Effector CD8-positive, alpha-beta T cell (primary cell): ENCODE measurements around the gene PHACTR2.
"Not testable (repeated sequence)": the region's sequence is repeated elsewhere in the genome, so short reads cannot be mapped to it uniquely, and the experiment has no call there.

Source experiments
- DNase-seq: peaks from one replicate; lab custom pipeline; 2025; lab: John Stamatoyannopoulos, UW

The PHACTR2 gene

DNA sequence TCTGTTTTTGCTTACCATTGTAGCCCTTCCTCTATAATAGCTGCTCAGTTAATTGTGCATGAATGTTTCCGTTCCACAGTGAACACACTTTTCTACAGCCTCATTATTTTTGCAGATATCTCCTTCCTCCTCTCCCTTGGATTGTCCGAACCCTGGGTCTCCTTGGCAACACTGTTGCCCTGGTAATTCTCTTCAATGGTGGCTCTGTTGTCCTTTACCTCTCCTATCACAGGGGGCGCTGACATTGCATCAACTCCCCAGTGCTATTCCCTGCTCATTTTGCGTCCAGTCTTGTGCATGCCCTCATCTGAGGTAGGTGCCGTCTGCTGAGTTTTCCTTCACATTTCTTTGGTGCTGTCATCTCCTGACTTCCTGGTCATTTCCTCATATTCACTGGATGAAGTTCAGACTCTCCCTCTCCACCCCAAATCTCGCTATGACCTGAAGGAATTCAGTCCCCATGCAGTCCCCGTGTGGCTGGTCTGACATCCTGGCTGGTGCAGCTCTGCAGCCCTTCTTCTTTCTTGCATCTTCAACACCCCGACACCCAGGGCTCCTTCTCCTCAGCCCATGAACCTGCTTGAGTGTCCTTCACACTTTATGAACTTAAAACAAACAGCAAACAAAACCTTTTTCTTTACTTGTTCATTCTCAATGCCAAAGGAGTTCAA, 21.1 kb downstream of the PHACTR2 start:
- no peak for DNase-seq

DNA sequence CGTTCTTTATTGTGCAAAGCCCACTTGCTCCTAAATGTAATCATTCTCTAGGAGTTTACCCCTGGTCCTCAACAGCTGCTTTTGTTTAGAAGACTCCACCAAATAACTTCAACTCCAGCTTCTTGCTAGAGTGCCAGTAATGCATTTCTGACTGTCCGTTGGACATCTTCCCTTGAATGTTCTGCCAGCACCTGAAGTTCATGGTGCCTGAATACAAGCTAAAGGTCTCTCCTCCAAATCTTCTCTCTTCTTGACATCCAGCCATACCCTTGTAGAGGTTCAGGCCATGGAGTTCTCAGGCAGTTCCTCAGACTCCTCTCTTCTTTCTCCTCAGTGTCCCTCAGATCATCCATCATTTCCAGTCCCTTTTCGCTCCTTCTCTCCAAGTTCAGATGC, 21.7 kb downstream of the PHACTR2 start:
- no peak for DNase-seq

DNA sequence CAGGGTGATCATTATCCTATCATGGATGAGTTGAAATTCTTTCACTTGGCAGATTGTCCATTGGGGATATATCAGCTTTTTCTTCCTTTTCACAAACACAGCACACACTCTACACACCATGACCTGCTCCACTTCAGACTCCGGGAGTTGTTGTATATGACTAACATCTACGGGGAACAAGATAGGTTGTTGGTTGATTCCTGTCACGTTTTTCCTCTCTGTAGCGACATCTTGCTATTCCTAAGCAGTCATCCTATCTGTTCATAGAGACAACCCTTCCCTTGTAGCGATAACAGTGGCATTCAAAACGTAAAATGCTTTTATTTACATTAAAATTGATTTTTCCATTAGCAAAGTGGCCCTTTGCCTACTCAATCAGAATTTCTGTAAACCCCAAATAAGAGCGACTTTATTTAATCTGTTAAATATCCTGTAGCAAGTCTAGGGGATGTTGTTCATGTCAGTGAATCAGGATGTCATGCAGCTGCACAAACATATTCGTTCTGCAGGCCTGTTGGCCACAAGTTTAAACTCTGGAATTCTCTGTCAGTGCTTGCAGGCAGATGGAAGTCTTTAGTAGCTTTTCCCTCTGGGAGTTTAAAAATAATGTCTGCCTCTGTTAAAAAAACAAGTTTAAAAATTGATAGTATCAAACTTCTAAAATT, 23.1 kb downstream of the PHACTR2 start:
- no peak for DNase-seq

DNA sequence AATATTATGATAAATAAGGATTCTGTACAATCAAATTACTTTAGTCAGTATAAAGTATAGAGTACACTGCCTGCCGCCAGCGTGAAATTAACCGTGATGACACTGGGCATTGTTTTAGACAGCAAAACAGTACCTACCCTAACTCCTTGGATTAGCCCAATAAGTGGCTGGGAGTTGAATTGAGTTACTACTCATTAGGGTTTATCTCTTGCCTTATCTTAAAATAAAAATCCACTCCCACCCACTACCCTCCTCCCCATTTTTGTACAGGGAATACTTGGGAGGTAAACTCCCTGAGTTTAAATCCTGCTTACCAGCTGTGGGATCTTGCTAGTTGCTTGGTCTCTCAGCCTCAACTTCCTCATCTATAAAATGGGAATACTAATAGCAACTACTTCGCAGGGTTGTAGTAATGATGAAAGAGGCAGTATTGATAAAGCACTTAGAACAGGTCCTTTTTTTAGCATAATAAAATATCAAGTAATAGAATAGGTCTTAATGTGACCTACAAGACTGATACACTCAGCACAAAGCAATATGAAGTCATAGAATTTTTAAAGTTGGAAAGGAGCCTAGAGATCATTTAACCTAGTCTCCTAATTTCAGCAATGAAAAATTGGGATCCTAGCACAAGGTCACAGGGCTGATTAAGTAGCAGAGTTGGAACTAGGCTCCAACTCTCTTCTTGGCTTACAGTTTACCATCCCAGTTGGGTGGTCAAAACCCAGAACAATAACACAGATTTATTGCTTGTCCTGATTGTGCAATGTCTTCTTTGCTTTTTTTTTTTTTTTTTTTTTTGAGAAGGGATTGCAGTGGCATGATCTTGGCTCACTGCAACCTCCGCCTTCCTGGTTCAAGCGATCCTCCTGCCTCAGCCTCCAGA, 23.8 kb downstream of the PHACTR2 start:
- no peak for DNase-seq

DNA sequence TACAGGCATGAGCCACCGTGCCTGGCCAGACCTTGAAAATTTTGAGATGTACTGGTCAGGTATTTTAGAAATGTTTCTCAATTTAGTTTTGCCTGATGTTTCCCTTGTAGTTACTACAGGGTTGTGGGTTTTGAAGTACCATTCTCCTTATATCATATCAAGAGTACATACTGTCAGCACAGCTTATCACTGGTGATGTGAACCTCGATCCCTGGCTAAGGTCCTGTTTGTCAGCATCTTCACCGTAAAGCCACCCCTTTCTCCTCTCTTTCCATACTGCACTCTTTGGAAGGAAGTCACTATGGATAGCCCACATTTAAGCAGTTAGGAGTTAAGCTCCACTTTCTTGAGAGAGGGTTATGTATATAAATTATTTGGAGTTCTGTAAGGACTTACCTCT, 27.8 kb downstream of the PHACTR2 start:
- no peak for DNase-seq

DNA sequence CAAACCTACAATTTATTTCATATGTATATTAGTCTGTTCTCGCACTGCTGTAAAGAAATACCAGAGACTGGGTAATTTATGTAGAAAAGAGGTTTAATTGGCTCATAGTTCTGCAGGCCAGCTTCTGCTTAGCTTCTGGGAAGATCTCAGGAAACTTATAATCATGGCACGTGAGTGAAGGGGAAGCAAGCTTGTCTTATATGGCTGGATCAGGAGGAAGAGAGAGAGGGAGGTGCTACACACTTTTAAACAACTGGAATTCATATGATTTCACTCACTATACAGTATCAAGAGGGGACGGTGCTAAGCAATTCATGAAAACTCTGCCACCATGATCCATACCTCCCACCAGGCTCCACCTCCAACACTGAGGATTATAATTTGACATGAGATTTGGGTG, 29.9 kb downstream of the PHACTR2 start:
- DNase-seq: no peak

DNA sequence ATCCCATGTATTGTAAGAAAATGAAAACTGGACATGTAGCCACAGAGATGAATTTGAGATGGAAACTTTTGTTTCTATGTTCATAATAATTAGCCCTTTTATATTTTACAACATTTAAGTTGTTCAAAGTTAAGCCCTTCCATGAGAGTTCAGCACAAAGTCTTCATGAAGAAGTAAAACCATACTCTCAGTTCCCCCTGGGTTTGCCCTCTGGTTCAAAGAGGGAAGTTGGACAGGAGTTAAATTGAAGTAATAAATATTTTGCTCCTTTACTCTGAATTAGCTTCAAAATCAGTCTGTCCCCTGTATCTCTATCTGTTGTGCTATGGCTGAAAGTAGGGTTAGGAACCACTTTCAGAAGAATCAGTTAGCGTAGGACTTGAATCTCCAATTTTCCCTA, 31.1 kb downstream of the PHACTR2 start:
- no peak for DNase-seq

DNA sequence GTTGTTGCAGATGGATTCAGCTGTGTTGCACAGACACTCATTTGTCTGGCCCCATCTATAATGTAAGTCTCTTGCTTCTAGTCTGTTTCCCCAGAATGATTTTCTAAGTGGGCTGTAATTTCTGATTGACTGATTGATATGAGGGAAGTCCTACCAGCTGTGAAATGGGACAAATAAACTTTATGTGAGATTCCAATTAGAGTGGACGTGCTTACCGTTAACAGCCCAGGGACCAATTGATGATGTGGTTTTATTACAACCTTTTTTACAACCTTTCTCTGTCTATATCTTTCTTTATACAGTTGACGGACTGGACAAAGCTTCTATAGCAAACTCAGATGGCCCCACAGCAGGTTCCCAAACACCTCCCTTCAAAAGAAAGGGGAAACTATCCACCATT, 33.9 kb downstream of the PHACTR2 start:
- DNase-seq: no peak

DNA sequence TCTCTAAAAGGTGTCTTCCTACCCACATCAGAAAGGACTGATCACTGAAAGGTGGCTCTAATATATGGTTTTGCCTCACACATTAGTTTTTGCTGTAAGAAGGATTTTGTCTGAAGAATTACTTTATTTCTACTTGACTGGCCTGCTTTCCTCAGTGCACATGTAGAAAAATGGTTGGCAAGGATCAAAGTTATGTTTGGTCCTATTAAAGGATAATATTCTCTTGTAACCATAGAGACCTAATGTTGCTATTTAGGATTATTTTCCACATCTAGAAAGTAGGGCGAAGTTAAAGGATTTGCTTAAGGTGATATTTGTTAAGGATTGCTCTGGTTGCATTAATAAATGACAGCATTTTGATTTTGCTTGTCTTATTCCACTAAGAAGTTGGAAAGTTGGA, 40.7 kb downstream of the PHACTR2 start:
- no peak for DNase-seq

DNA sequence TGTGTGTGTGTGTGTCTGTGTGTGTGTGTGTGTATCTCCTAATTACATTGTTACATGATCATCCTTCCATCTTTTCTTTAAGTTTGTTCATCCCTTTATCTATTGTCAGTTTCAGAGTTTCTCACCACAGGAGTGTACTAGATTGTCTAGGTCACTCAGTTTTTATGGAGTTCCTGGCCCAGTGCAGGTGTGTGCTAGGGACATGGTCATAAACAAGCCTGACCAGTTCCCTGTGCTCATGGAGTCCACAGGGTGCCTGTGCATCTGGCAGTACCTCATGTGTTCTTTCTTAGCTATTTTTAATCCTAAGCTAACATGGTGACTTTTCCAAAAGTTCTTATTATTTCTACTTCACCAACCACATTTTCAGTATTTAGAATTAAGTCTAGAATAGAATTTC, 43.9 kb downstream of the PHACTR2 start:
- no peak for DNase-seq

DNA sequence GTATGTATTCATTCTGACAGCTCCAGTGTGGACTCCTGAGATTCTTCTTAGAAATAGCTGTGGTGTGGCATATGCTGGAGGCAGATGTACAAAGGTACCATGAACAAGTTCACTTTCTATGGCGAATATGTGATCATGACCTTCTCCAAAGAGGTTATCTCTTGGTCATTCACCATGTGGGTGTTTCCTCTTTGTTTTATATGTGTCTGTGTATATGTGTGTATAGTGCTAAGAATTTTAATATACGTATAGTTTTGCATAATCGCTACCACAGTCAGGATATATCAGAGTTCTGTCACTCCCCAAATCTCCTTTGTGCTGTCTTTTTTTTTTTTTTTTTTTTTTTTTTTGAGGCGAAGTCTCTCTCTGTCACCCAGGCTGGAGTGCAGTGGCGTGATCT, 47.1 kb downstream of the PHACTR2 start:
- no peak for DNase-seq

DNA sequence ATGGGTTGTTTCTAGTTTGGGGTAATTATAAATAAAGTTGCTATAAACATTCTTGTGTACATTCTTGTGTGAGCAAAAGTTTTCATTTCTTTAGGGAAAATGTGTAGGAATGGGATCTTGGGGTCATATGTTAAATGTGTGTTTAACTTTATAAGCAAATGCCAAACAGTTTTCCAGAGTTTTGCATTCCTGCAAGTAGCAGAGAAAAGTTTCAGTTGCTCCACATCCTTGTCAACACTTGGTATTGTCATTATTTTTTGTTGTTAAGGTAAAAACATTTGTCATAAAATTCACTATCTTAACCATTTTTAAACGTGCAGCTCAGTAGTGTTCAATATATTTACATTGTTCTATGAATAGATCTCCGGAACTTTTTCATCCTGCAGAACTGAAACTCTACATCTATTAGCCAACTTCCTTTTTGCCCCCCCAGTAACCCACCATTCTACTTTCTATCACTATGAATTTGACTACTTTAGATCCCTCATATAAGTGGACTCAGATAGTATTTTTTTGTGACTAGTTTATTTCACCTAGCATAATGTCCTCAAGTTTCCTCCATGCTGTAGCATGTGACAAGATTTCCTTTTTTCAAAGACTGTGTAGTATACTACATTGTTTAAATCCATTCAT, 48.4 kb downstream of the PHACTR2 start:
- no peak for DNase-seq

DNA sequence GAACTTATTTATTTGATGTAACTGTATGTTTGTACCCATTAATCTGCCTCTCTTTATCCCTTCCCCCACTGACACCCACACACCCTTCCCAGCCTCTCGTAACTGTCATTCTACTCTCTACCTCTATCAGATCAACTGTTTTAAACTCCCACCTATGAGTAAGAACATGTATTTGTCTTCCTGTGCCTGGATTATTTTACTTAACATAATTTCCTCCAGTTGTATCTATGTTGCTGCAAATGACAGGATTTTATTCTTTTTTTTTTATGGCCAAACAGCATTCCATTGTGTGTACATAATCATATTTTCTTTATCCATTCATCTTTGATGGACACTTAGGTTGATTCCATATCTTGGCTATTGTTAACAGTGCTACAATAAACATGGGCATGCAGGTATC, 49.3 kb downstream of the PHACTR2 start:
- no peak for DNase-seq

DNA sequence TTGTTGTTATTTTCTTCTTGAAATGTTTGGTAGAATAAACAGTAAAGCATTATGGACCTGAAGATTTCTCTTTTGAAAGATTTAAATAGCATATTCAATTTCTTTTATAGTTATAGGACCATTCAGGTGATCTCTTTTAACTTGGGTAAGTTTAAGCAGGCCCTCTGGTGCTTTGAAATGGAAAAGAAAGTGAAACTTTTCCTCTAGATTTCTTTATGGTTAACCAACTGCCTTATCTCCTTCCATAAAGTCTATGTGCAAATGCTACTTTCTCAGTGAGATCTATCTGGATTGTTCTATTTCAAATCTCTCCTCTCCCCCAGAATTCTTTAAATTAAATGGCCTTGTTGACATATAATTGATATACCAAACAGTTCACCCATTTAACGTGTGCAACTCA, 54.0 kb downstream of the PHACTR2 start:
- DNase-seq: no peak

DNA sequence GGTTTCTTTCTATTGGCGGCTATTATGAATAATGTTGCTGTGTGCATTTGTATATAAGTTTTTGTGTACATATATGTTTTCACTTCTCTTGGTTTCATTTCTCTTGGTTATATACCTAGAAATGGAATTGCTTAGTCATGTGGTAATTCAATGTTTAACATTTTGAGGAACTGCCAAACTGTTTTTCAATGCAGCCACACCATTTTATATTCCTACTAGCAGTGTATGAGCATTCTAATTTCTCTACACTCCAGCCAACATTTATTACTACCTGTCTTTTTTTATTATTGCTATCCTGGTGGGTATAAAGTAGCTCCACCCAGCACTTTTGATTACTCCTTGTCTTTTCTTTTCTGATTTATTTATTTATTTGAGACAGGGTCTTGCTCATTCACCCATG, 54.8 kb downstream of the PHACTR2 start:
- no peak for DNase-seq

DNA sequence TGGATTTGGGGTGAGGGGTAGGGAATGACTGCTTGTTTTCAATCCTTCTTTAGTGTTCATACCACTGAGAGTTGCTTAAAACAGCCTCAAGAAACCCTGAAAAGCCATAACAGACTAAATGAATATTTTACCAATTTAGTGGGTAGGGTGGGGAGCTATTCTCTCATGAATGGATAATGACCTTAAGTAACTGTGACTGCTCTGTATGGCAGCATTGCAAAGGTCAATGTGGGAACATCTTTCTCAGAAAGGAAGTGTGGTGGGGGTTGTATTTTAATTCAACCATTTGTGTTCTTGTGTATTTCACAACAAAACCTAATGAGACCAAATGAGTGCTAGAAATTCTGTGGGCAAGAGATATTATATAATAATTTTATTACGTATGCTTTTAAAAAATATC, 55.7 kb downstream of the PHACTR2 start:
- DNase-seq: no peak

DNA sequence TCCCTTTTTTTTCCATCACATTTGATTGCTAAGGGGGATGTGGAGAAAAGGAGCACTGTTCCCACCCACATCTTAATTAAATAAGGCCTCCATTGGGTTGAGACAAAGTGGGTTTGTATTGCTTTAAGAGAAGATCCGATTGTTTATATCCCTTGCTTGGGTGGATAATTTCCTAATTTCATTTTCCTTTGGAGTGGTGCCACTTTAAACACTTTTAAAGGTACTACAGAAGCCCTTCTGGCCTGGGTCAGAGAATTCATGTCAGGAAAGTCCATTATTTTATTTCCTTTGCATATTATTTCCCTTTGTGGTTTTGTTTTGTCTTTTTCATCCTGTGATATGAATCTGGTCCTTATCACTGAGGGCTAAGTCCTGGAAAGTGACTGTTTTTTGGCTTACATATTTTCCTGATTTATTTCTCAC, 56.9 kb downstream of the PHACTR2 start:
- DNase-seq: no peak

DNA sequence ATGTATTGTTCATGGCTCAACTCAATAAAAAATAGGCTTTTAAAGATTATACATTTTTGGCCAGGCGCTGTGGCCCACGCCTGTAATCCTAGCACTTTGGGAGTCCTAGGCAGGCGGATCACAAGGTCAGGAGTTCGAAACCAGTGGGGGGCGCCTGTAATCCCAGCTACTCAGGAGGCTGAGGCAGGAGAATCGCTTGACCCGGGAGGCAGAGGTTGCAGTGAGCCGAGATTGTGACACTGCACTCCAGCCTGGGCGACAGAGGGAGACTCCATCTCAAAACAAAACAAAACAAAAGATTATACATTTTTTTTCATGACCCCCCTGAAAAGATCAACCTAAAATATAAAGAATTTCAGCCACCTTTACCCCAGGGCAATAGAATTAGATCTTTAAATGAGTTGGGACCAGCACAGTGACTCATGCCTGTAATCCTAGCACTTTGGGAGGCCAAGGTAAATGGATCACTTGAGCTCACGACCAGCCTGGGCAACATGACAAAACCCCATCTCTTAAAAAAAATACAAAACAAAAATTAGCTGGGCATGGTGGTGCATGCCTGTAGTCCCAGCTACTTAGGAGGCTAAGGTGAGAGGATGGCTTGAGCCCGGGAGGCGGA, 60.4 kb downstream of the PHACTR2 start:
- DNase-seq: not testable (repeated sequence)

DNA sequence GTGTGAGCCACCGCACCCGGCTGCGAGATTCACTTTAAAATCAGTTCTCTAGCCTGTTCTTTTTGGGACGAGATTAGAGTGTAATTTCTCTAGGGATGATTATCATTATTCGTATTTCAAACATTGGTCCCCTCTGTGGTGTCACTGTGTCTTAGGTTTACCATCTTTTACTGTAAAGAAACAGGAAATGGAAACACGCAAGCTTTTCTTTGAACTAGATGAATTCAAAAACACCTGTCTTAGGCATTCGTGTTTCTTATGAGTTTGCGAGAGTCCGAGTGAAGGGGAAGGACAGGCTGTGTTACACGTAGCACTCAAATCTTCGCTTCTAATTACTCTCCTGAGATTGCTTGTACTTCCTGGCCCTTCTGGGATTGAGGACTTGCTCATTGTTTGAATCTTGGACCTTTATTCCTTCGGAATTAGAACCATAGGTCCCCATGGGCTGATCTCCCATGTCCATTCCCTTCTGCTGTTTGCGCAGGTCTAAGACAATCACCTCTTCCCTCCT, 61.6 kb downstream of the PHACTR2 start:
- no peak for DNase-seq

DNA sequence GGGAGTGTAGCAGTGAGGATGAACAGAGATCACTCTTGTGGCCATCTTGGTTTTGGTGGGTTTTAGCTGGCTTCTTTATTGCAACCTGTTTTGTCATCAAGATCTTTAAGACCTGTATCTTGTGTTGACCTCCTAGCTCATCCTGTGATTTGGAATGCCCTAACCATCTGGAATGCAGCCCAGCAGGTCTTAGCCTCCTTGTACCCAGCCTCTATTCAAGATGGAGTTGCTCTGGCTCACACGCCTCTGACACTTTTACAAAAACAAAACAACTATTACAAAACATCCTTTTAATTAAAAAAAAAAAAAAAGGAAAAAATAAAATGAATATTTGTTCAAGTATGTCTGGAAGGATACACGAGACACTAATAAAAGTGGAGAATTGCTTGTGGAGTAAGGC, 62.4 kb downstream of the PHACTR2 start:
- DNase-seq: no peak

DNA sequence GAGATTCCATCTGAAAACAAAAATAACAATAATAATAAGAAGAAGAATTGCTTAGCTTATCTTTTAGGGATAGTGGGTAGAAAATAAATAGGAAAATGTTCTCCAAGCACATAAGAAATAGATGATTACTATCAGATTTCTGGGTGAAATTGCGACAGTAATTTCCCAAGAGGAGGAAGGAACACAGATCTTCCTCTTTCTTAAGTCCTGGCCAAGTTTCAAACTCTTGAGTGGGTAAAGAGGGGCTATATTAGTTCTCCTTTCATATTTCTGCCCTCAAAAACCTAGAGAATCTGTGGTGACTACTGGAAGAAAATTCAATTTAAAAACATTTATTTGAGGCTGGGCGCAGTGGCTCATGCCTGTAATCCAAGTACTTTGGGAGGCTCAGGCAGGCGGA, 63.7 kb downstream of the PHACTR2 start:
- no peak for DNase-seq
